Hepatocyte (in vitro differentiated cells): ENCODE measurements around the gene ANKRD13C. TPM values are rescaled to one million over a fixed set of nuclear protein-coding genes. Genes with fewer than 3 reads are reported as not detected.

Experiments
- DNase-seq: peaks from one replicate; pipeline ENCODE4 v3.0.0-alpha.2; 2016; ENCODE audit warnings: low spot score
- H2AFZ ChIP-seq: fragments of 200-600 bp; sonication (generic); 2 replicates; pipeline ENCODE4 v1.6.0; 2016; ENCODE audit warnings: antibody characterized with exemption, mild to moderate bottlenecking
- H3K27ac ChIP-seq: fragments of 200-600 bp; sonication (generic); 2 replicates; pipeline ENCODE4 v1.5.1; 2016; ENCODE audit warnings: mild to moderate bottlenecking
- H3K27me3 ChIP-seq: fragments of 200-600 bp; sonication (generic); 2 replicates; pipeline ENCODE4 v1.6.1; 2016
- H3K36me3 ChIP-seq: fragments of 200-600 bp; sonication (generic); replicated peaks from 2 replicates; pipeline ENCODE4 v1.5.1; 2016; ENCODE audit warnings: low read depth; ENCODE audit not compliant: insufficient read depth
- H3K4me1 ChIP-seq: fragments of 200-600 bp; sonication (generic); 2 replicates; pipeline ENCODE4 v1.5.1; 2016; ENCODE audit warnings: mild to moderate bottlenecking, moderate library complexity; ENCODE audit not compliant: insufficient read depth
- H3K4me2 ChIP-seq: fragments of 200-600 bp; sonication (generic); 2 replicates; pipeline ENCODE4 v1.6.0; 2016
- H3K4me3 ChIP-seq: fragments of 200-600 bp; sonication (generic); 2 replicates; pipeline ENCODE4 v1.5.1; 2016; ENCODE audit warnings: mild to moderate bottlenecking
- H3K79me2 ChIP-seq: fragments of 200-600 bp; sonication (generic); 2 replicates; pipeline ENCODE4 v1.6.0; 2017; ENCODE audit warnings: mild to moderate bottlenecking
- H3K9me2 ChIP-seq: fragments of 200-600 bp; sonication (generic); replicated peaks from 2 replicates; pipeline ENCODE4 v1.6.0; 2017; ENCODE audit warnings: mild to moderate bottlenecking; ENCODE audit not compliant: insufficient read depth
- H3K9me3 ChIP-seq: fragments of 200-600 bp; sonication (generic); 2 replicates; pipeline ENCODE4 v1.5.1; 2016; ENCODE audit warnings: low read depth, mild to moderate bottlenecking
- H4K20me1 ChIP-seq: fragments of 200-600 bp; sonication (generic); 2 replicates; pipeline ENCODE4 v1.6.0; 2016; ENCODE audit warnings: mild to moderate bottlenecking; ENCODE audit not compliant: insufficient read depth, poor library complexity, severe bottlenecking
- CTCF ChIP-seq: fragments of 200-600 bp; sonication (generic); IDR thresholded peaks from 2 replicates; pipeline ENCODE4 v1.5.1; 2016; ENCODE audit warnings: antibody characterized with exemption, mild to moderate bottlenecking; ENCODE audit not compliant: poor library complexity
- EZH2 ChIP-seq: fragments of 200-600 bp; sonication (generic); IDR thresholded peaks from 2 replicates; pipeline ENCODE4 v1.6.1; 2016; ENCODE audit warnings: antibody characterized with exemption, mild to moderate bottlenecking, borderline replicate concordance
- EZH2phosphoT487 ChIP-seq: fragments of 200-600 bp; sonication (generic); IDR thresholded peaks from one replicate; pipeline ENCODE4 v1.6.1; 2018; ENCODE audit warnings: antibody characterized with exemption, mild to moderate bottlenecking, low read depth, moderate library complexity; ENCODE audit not compliant: unreplicated experiment, severe bottlenecking
- WGBS: methylation state at CpG from one replicate; pipeline ENCODE4 v1.1.6; 2016; ENCODE audit warnings: low lambda C conversion rate; ENCODE audit errors: missing lambda C conversion rate; 5-methylcytosine and 5-hydroxymethylcytosine counted together
- polyA plus RNA-seq: library from polyadenylated mRNA; unstranded; fragments of >200 nt; fragmentation: Nextera tagmentation; extraction: Ambion mirVana; gene quantifications from 2 replicates; pipeline ENCODE4 v1.2.1, GENCODE V29; 2016
- total RNA-seq: library from RNA; depleted of rRNA; stranded (reverse); fragments of >200 nt; gene quantifications from 2 replicates; pipeline ENCODE4 v1.2.3, GENCODE V29; 2014

Gene ANKRD13C
- total and polyA plus RNA-seq, 2 experiments from 2014 or later = 14.9 to 26.5 TPM

GRCh38 chr1:70358921-70359564 is 4.5 kb upstream of the ANKRD13C start:
- H4K20me1 ChIP-seq = no peaks in the 10 kb centered on the region
- H3K4me2 ChIP-seq = no peak overlapping the region
- 95% methylated on average over 7 of the region's 7 CpGs for WGBS
- no peak overlapping the region for H2AFZ ChIP-seq
- H3K4me1 ChIP-seq = peaks cover 6% of the 10 kb centered on the region
- H3K9me2 ChIP-seq = no peaks in the 10 kb centered on the region
- DNase-seq = no peak
- no peak for TF ChIP-seq CTCF
- no peaks in the 10 kb centered on the region for H3K27me3 ChIP-seq
- no peak overlapping the region for H3K27ac ChIP-seq
- H3K9me3 ChIP-seq = no peaks in the 10 kb centered on the region
- H3K36me3 ChIP-seq = no peaks in the 10 kb centered on the region
- peaks cover under 1% of the 10 kb centered on the region for H3K79me2 ChIP-seq
- H3K4me3 ChIP-seq = no peak overlapping the region

GRCh38 chr1:70355920-70356319 is 1.4 kb upstream of the ANKRD13C start:
- Histone ChIP-seq H3K4me1 (peaks cover 12% of the 10 kb centered on the region), H3K36me3 (no peaks in the 10 kb centered on the region), H3K4me3 (no peak overlapping the region), H3K9me3 (no peaks in the 10 kb centered on the region), H3K27ac (peak overlapping the region; percentile 96), H3K27me3 (no peaks in the 10 kb centered on the region), H3K79me2 (peaks cover 32% of the 10 kb centered on the region), H2AFZ (no peak overlapping the region), H3K9me2 (no peaks in the 10 kb centered on the region), H3K4me2 (peak overlapping the region; percentile 65), H4K20me1 (peaks cover 14% of the 10 kb centered on the region)
- no peak for DNase-seq
- TF ChIP-seq EZH2phosphoT487 (no peak), CTCF (no peak), EZH2 (no peak)
- WGBS = 61% methylated on average over 7 of the region's 7 CpGs

- peak overlapping the region; percentile 92 for H2AFZ ChIP-seq
- H3K4me3 ChIP-seq = peak overlapping the region; percentile 49
- DNase-seq = no peak
- no peaks in the 10 kb centered on the region for H3K27me3 ChIP-seq
- no peaks in the 10 kb centered on the region for H3K36me3 ChIP-seq
- H3K4me1 ChIP-seq = peaks cover 12% of the 10 kb centered on the region
- 65% methylated on average over 6 of the region's 6 CpGs for WGBS
- TF ChIP-seq EZH2phosphoT487 = no peak
- no peak for TF ChIP-seq EZH2
- TF ChIP-seq CTCF = no peak
- peaks cover 41% of the 10 kb centered on the region for H3K79me2 ChIP-seq
- peak overlapping the region; percentile 96 for H3K27ac ChIP-seq
- H3K9me3 ChIP-seq = no peaks in the 10 kb centered on the region
- H3K9me2 ChIP-seq = no peaks in the 10 kb centered on the region
- peak overlapping the region; percentile 65 for H3K4me2 ChIP-seq
- peaks cover 19% of the 10 kb centered on the region for H4K20me1 ChIP-seq
Observed at GRCh38 chr1:70355111-70355407, 537 bp upstream of the ANKRD13C start.
